ENCODE data around the gene TNFRSF1A.

The TNFRSF1A gene

DNA sequence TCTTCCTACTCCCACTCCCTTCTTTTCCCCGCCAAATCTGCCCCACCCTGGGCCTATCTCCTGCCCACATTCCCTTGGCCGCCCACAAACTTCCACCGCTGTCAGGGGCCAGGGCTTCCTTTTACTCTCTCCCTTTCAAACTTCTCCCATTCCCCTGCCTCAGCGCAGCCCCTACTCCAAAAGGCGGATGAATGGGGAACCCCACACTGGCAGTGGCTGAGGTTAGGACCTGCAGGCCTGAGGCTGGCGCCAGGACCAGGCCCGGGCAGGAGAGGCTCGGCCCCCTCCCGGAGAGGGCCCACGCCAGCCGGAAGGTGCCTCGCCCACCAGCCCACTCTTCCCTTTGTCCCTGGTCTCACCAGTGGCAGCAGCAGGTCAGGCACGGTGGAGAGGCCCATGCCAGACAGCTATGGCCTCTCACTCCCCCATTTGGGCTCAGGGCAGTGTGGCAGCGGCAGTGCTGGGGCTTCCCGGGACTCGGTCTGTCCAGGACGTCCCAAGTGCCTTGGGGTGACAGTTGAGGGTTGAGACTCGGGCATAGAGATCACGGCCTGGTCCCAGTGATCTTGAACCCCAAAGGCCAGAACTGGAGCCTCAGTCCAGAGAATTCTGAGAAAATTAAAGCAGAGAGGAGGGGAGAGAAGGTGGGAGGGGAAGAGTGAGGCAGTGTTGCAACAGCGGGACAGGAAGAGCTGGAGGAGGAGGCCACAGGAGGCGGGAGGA, at the start of gene TNFRSF1A:
TSS of gene TNFRSF1A (minus strand) at position 660 of the 723 bp plus-strand sequence. CDS start at position 398, 262 bp downstream.
- TF ChIP-seq, protein P1, sequence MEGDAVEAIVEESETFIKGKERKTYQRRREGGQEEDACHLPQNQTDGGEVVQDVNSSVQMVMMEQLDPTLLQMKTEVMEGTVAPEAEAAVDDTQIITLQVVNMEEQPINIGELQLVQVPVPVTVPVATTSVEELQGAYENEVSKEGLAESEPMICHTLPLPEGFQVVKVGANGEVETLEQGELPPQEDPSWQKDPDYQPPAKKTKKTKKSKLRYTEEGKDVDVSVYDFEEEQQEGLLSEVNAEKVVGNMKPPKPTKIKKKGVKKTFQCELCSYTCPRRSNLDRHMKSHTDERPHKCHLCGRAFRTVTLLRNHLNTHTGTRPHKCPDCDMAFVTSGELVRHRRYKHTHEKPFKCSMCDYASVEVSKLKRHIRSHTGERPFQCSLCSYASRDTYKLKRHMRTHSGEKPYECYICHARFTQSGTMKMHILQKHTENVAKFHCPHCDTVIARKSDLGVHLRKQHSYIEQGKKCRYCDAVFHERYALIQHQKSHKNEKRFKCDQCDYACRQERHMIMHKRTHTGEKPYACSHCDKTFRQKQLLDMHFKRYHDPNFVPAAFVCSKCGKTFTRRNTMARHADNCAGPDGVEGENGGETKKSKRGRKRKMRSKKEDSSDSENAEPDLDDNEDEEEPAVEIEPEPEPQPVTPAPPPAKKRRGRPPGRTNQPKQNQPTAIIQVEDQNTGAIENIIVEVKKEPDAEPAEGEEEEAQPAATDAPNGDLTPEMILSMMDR (IDR thresholded peaks at IDR 0.05; ENCODE audit: low read depth, low read length) = no peak
- H3K4me3 ChIP-seq (ENCODE audit: low read depth, low read length) = peak within 1 kb of the TSS; percentile 99

DNA sequence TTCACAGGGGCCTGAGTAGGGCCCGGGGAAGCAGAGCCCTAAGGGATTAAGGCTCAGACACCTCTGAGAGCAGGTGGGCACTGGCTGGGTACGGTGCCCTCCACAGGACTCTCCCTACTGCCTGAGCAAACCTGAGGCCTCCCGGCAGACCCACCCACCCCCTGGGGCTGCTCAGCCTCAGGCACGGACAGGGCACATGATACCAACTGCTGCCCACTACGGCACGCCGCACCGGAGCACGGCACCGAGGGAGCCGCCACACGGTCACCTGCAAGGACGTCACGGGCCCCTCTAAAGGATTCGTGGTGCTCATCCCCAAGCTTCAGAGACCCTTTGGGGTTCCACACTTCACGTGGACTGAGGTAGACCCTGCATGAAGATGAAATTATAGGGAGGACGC, 49.1 kb upstream of the TNFRSF1A start:
- H3K4me3 ChIP-seq (ENCODE audit: low read depth, low read length) = no peak overlapping the region
- TF ChIP-seq, protein P1 (IDR thresholded peaks at IDR 0.05; ENCODE audit: low read depth, low read length) = no peak

GRCh38 chr12:6390084-6390799, 48.4 kb upstream of the TNFRSF1A start:
- TF ChIP-seq, protein P1 (IDR thresholded peaks at IDR 0.05; ENCODE audit: low read depth, low read length) = no peak

GRCh38 chr12:6387541-6387940, 45.7 kb upstream of the TNFRSF1A start:
- TF ChIP-seq, protein P1 (IDR thresholded peaks at IDR 0.05; ENCODE audit: low read depth, low read length) = no peak
- H3K4me3 ChIP-seq (ENCODE audit: low read depth, low read length) = no peak overlapping the region

More at GRCh38 chr12:6390084-6390799, 48.4 kb upstream of the TNFRSF1A start:
- no peak overlapping the region for H3K4me3 ChIP-seq (ENCODE audit: low read depth, low read length)

GRCh38 chr12:6386491-6386890, 44.6 kb upstream of the TNFRSF1A start:
- TF ChIP-seq, protein P1 (IDR thresholded peaks at IDR 0.05; ENCODE audit: low read depth, low read length) = no peak
- no peak overlapping the region for H3K4me3 ChIP-seq (ENCODE audit: low read depth, low read length)

DNA sequence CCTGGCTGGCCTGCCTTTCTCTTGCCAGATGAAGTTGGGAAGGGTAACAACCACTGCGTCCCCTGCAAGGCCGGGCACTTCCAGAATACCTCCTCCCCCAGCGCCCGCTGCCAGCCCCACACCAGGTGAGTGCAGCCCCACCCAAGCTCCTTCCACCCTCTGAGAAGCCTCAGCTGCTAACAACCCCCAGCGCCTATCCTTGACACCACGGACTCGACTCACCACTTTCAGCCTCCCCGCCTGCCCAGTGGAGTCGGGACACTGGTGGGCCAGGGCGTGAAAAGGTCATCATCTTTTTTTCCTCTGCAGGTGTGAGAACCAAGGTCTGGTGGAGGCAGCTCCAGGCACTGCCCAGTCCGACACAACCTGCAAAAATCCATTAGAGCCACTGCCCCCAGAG, 44.2 kb upstream of the TNFRSF1A start:
- TF ChIP-seq, protein P1 (IDR thresholded peaks at IDR 0.05; ENCODE audit: low read depth, low read length) = no peak
- H3K4me3 ChIP-seq (ENCODE audit: low read depth, low read length) = no peak overlapping the region

Measured in WI38 (cell line).